ENCODE measurements around the gene ZNF548.

The ZNF548 gene

GRCh38 chr19:57398868-57399267 lies 9.2 kb downstream of the ZNF548 start:
- no peak for DNase-seq (ENCODE audit: low read depth)

- DNase-seq (ENCODE audit: low read depth), result no peak
Observed at GRCh38 chr19:57403737-57404563, 14.3 kb downstream of the ZNF548 start.

- DNase-seq (ENCODE audit: low read depth), result peak; percentile 15
Observed at GRCh38 chr19:57406516-57407123, 17.0 kb downstream of the ZNF548 start.

- DNase-seq (ENCODE audit: low read depth), result peak; percentile 93
Observed at GRCh38 chr19:57410877-57411671, 21.4 kb downstream of the ZNF548 start, which contains the start of gene ZNF17. Gene ZNF17, plus strand, starts transcription at chr19:57411161. Its CDS starts 2,455 bp downstream, at chr19:57413616.

GRCh38 chr19:57419439-57419838 lies 29.8 kb downstream of the ZNF548 start:
- no peak for DNase-seq (ENCODE audit: low read depth)

GRCh38 chr19:57421037-57421436 lies 31.4 kb downstream of the ZNF548 start:
- no peak for DNase-seq (ENCODE audit: low read depth)

GRCh38 chr19:57434386-57435061 lies 44.9 kb downstream of the ZNF548 start:
- peak; percentile 11 for DNase-seq (ENCODE audit: low read depth)

GRCh38 chr19:57435062-57435978 lies 45.7 kb downstream of the ZNF548 start, which contains the start of gene ZNF749:
Gene ZNF749, plus strand, starts transcription at chr19:57435325. Its CDS starts 254 bp downstream, at chr19:57435579.
- DNase-seq (ENCODE audit: low read depth), result peak; percentile 98

- no peak for DNase-seq (ENCODE audit: low read depth)
Observed at GRCh38 chr19:57436417-57436816, 46.8 kb downstream of the ZNF548 start.

- no peak for DNase-seq (ENCODE audit: low read depth)
Observed at GRCh38 chr19:57437931-57438330, 48.3 kb downstream of the ZNF548 start.

- DNase-seq (ENCODE audit: low read depth), result no peak
Observed at GRCh38 chr19:57438925-57439324, 49.3 kb downstream of the ZNF548 start.

- no peak for DNase-seq (ENCODE audit: low read depth)
Observed at GRCh38 chr19:57441979-57442752, 52.5 kb downstream of the ZNF548 start.

GRCh38 chr19:57443121-57443696 lies 53.6 kb downstream of the ZNF548 start:
- no peak for DNase-seq (ENCODE audit: low read depth)

GRCh38 chr19:57452307-57452706 lies 62.7 kb downstream of the ZNF548 start:
- DNase-seq (ENCODE audit: low read depth), result no peak

All from stromal cell of bone marrow (primary cell).